ENCODE measurements around the gene HSPA9. TPM values are rescaled to one million over a fixed set of nuclear protein-coding genes. Genes with fewer than 3 reads are reported as not detected.

The HSPA9 gene
- total RNA-seq, 3 donors from 2014 or later, result 236 to 288 (median 266) TPM

DNA sequence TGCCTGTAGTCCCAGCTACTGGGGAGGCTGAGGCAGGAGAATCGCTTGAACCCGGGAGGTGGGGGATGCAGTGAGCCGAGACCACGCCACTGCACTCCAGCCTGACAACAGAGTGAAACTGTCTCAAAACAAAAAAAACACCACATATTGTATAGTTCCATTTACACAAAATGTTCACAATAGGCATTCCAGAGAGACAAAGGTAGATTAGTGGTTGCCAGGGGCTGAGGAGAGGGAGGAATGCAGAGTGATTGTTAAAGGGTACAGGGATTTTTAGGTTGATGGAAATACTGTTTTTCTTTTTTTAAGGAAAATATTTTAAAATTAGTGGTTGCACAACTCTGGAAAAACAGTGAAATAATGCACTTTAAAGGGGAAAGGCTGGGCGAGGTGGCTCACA lies 51.8 kb downstream of the HSPA9 start:
- H3K4me3 ChIP-seq, result no peak overlapping the region

DNA sequence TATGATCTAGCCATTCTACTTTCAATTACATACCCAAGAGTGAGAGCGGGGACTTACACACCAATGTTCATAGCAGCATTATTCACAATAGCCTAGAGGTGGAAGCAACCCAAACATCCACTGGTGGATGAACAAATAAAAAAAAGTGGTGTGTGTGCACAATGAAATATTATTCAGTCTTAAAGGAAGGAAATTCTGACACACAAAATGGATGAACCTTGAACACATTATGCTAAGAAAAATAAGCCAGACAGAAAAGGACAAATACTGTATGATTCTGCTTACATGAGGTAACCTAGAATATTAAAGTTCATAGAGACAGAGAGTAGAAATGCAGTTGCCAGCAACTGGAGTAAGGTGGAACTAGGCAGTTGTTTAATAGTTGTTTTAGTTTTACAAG lies 54.2 kb downstream of the HSPA9 start:
- intact Hi-C loops (cut with DNase I; ENCODE audit: low total_unique reads), result no loop called here
- H3K27me3 ChIP-seq, result no peaks in the 10 kb centered on the region

More for the DNA sequence above, 51.8 kb downstream of the HSPA9 start:
- Histone ChIP-seq H3K4me1 (no peaks in the 10 kb centered on the region), H3K36me3 (no peaks in the 10 kb centered on the region), H3K9me3 (no peaks in the 10 kb centered on the region), H3K27ac (no peak overlapping the region), H3K27me3 (no peaks in the 10 kb centered on the region)
- intact Hi-C loops (cut with DNase I; ENCODE audit: low total_unique reads), result no loop called here
- TF ChIP-seq POLR2A (IDR thresholded peaks at IDR 0.05), result no peak
- TF ChIP-seq, protein P1, sequence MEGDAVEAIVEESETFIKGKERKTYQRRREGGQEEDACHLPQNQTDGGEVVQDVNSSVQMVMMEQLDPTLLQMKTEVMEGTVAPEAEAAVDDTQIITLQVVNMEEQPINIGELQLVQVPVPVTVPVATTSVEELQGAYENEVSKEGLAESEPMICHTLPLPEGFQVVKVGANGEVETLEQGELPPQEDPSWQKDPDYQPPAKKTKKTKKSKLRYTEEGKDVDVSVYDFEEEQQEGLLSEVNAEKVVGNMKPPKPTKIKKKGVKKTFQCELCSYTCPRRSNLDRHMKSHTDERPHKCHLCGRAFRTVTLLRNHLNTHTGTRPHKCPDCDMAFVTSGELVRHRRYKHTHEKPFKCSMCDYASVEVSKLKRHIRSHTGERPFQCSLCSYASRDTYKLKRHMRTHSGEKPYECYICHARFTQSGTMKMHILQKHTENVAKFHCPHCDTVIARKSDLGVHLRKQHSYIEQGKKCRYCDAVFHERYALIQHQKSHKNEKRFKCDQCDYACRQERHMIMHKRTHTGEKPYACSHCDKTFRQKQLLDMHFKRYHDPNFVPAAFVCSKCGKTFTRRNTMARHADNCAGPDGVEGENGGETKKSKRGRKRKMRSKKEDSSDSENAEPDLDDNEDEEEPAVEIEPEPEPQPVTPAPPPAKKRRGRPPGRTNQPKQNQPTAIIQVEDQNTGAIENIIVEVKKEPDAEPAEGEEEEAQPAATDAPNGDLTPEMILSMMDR (IDR thresholded peaks at IDR 0.05), result no peak
- no peak for TF ChIP-seq POLR2AphosphoS5 (IDR thresholded peaks at IDR 0.05)
- DNase-seq (ENCODE audit: low spot score in 2 of 2), result no peak

DNA sequence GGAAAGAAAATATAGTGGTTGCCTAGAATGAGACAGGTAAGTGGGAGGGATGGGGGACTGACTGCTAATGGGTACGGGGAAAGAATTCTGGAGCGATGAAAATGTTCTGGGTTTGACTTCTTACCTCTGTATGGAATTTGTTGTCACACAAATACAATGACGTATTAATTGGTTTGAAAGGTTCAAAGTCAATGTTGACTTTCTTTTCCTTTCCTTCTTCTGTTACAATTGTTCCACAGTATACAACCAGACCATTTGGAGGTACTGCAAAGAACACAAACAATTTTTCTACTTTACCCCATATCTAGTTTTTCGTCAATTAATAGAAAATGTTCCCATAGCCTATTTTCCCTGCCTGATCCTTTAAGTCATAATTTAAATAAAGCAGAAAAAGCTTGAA lies 57.8 kb downstream of the HSPA9 start:
- Histone ChIP-seq H3K4me3 (no peak overlapping the region), H3K36me3 (peaks cover 4% of the 10 kb centered on the region), H3K9me3 (no peaks in the 10 kb centered on the region), H3K4me1 (no peaks in the 10 kb centered on the region), H3K27ac (no peak overlapping the region), H3K27me3 (no peaks in the 10 kb centered on the region)
- no peak for DNase-seq (ENCODE audit: low spot score in 2 of 2)
- intact Hi-C loops (cut with DNase I; ENCODE audit: low total_unique reads), result loop anchor here (10.0 kb wide), 1 partner anchor 1787 kb away; the partner anchor contains the start of gene PFDN1
- TF ChIP-seq, protein P1 (IDR thresholded peaks at IDR 0.05), result no peak
- no peak for TF ChIP-seq POLR2AphosphoS5 (IDR thresholded peaks at IDR 0.05)
- TF ChIP-seq POLR2A (IDR thresholded peaks at IDR 0.05), result no peak

More for the DNA sequence above, 54.2 kb downstream of the HSPA9 start:
- H3K4me3 ChIP-seq, result no peak overlapping the region
- H3K36me3 ChIP-seq, result no peaks in the 10 kb centered on the region
- no peaks in the 10 kb centered on the region for H3K4me1 ChIP-seq
- H3K9me3 ChIP-seq, result no peaks in the 10 kb centered on the region
- no peak overlapping the region for H3K27ac ChIP-seq
- no peak for TF ChIP-seq POLR2A (IDR thresholded peaks at IDR 0.05)
- TF ChIP-seq, protein P1 (IDR thresholded peaks at IDR 0.05), result no peak
- TF ChIP-seq POLR2AphosphoS5 (IDR thresholded peaks at IDR 0.05), result no peak
- no peak for DNase-seq (ENCODE audit: low spot score in 2 of 2)

- H3K36me3 ChIP-seq, result peaks cover 4% of the 10 kb centered on the region
Measured at GRCh38 chr5:138515556-138516245, 59.5 kb downstream of the HSPA9 start.

GRCh38 chr5:138514021-138514420 lies 61.2 kb downstream of the HSPA9 start:
- intact Hi-C loops (cut with DNase I; ENCODE audit: low total_unique reads), result loop anchor here (10.0 kb wide), 1 partner anchor 1791 kb away; the partner anchor contains the start of gene PFDN1
- H3K27ac ChIP-seq, result no peak overlapping the region
- TF ChIP-seq POLR2A (IDR thresholded peaks at IDR 0.05) (no peak), POLR2AphosphoS5 (IDR thresholded peaks at IDR 0.05) (no peak)
- TF ChIP-seq, protein P1 (IDR thresholded peaks at IDR 0.05), result no peak
- peaks cover 4% of the 10 kb centered on the region for H3K36me3 ChIP-seq
- H3K27me3 ChIP-seq, result no peaks in the 10 kb centered on the region
- H3K4me1 ChIP-seq, result no peaks in the 10 kb centered on the region
- no peak for DNase-seq (ENCODE audit: low spot score in 2 of 2)
- H3K9me3 ChIP-seq, result no peaks in the 10 kb centered on the region
- H3K4me3 ChIP-seq, result no peak overlapping the region

More at GRCh38 chr5:138515556-138516245, 59.5 kb downstream of the HSPA9 start:
- H3K9me3 ChIP-seq, result no peaks in the 10 kb centered on the region
- TF ChIP-seq POLR2A (IDR thresholded peaks at IDR 0.05) (no peak), POLR2AphosphoS5 (IDR thresholded peaks at IDR 0.05) (no peak)
- TF ChIP-seq, protein P1 (IDR thresholded peaks at IDR 0.05), result no peak
- H3K27ac ChIP-seq, result no peak overlapping the region
- intact Hi-C loops (cut with DNase I; ENCODE audit: low total_unique reads), result loop anchor here (10.0 kb wide), 1 partner anchor 1789 kb away; the partner anchor contains the start of gene PFDN1
- no peaks in the 10 kb centered on the region for H3K4me1 ChIP-seq
- DNase-seq (ENCODE audit: low spot score in 2 of 2), result no peak
- H3K27me3 ChIP-seq, result no peaks in the 10 kb centered on the region
- H3K4me3 ChIP-seq, result no peak overlapping the region
